SK-N-SH (cell line): ENCODE results near the gene RPL5. TPM values are rescaled to one million over a fixed set of nuclear protein-coding genes. Genes with fewer than 3 reads are reported as not detected.

Source experiments
- CTCF ChIA-PET: fragments of 300-600, 350-600 bp; formaldehyde crosslinking; extraction: SDS; loops from one replicate; lab custom pipeline; 2021; lab: Yijun Ruan, JAX
- POLR2A ChIA-PET: fragments of 350-600 bp; sonication (Branson Sonifier 250); formaldehyde crosslinking; extraction: SDS; loops from one replicate; lab custom pipeline; 2020; ENCODE audit warnings: antibody characterized with exemption, inconsistent platforms; lab: Yijun Ruan, JAX
- DNase-seq: peaks from one replicate; pipeline ENCODE4 v3.0.0; 2012
- H2AFZ ChIP-seq: fragments of 200-600 bp; sonication (generic); 2 replicates; pipeline ENCODE4 v1.8.1; 2016; ENCODE audit warnings: antibody characterized with exemption, mild to moderate bottlenecking, low read depth
- H3F3A ChIP-seq: fragments of 200-600 bp; sonication (generic); replicated peaks from 2 replicates; pipeline ENCODE3; 2016; ENCODE audit warnings: antibody characterized with exemption, mild to moderate bottlenecking; ENCODE audit not compliant: insufficient read depth
- H3K27ac ChIP-seq, 2 experiments: fragments of 200-500 bp in 1 of 2; fragments of 200-600 bp in 1 of 2; sonication (Bioruptor generic) in 1 of 2; sonication (generic), shearing (Covaris generic) in 1 of 2; 2 replicates each; pipeline versions ENCODE4 v1.5.1 to v1.6.1; 2014 to 2016; ENCODE audit warnings: low read depth in 2 of 2, inconsistent platforms in 1 of 2, low read length in 1 of 2, mild to moderate bottlenecking in 1 of 2, mixed read lengths in 1 of 2
- H3K27me3 ChIP-seq: fragments of 200-600 bp; sonication (generic), shearing (Covaris generic); 2 replicates; pipeline ENCODE4 v1.6.1; 2016; ENCODE audit warnings: mixed run types; ENCODE audit not compliant: insufficient read depth
- H3K36me3 ChIP-seq, 2 experiments: fragments of 200-500 bp in 1 of 2; fragments of 200-600 bp in 1 of 2; sonication (Bioruptor generic) in 1 of 2; sonication (generic) in 1 of 2; replicated peaks in 1 of 2; 2 replicates each; pipeline versions ENCODE3 to v1.5.1; 2014 to 2016; ENCODE audit warnings: low read length in 1 of 2, mild to moderate bottlenecking in 1 of 2; ENCODE audit not compliant: insufficient read depth in 2 of 2, control insufficient read depth in 1 of 2
- H3K4me1 ChIP-seq, 2 experiments: fragments of 200-500 bp in 1 of 2; fragments of 200-600 bp in 1 of 2; sonication (Bioruptor generic) in 1 of 2; sonication (generic), shearing (Covaris generic) in 1 of 2; 2 replicates each; pipeline versions ENCODE4 v1.5.1 to v1.6.1; 2014 to 2016; ENCODE audit warnings: low read depth in 1 of 2, low read length in 1 of 2, mixed run types in 1 of 2; ENCODE audit not compliant: insufficient read depth in 2 of 2, control insufficient read depth in 1 of 2
- H3K4me2 ChIP-seq: fragments of 200-600 bp; sonication (generic), shearing (Covaris generic); 2 replicates; pipeline ENCODE4 v1.6.1; 2017; ENCODE audit warnings: mixed run types
- H3K4me3 ChIP-seq, 2 experiments: fragments of 200-500 bp in 1 of 2; fragments of 200-600 bp in 1 of 2; sonication (Bioruptor generic) in 1 of 2; sonication (generic), shearing (Covaris generic) in 1 of 2; 2 replicates each; pipeline versions ENCODE4 v1.5.1 to v1.8.1; 2014 to 2016; ENCODE audit warnings: low read depth in 2 of 2, inconsistent platforms in 1 of 2, low read length in 1 of 2, mild to moderate bottlenecking in 1 of 2, mixed read lengths in 1 of 2, moderate library complexity in 1 of 2
- H3K79me2 ChIP-seq: fragments of 200-600 bp; sonication (generic); 2 replicates; pipeline ENCODE4 v1.8.1; 2017; ENCODE audit warnings: mild to moderate bottlenecking; ENCODE audit not compliant: insufficient read depth
- H3K9ac ChIP-seq: fragments of 200-600 bp; sonication (generic); 2 replicates; pipeline ENCODE4 v1.6.1; 2017; ENCODE audit warnings: mixed run types
- H3K9me2 ChIP-seq: fragments of 200-600 bp; sonication (generic); 2 replicates; pipeline ENCODE4 v1.6.1; 2017; ENCODE audit warnings: mixed run types
- H3K9me3 ChIP-seq: fragments of 200-600 bp; sonication (generic); 2 replicates; pipeline ENCODE4 v1.6.1; 2017; ENCODE audit warnings: mixed run types, mild to moderate bottlenecking, moderate library complexity
- H4K20me1 ChIP-seq: fragments of 200-600 bp; sonication (generic); 2 replicates; pipeline ENCODE4 v1.6.1; 2017; ENCODE audit warnings: mild to moderate bottlenecking, mixed run types; ENCODE audit not compliant: insufficient read depth
- FOSL2 ChIP-seq: IDR thresholded peaks from 2 replicates; pipeline ENCODE4 v1.4.0; 2012; ENCODE audit warnings: low read depth, mild to moderate bottlenecking, moderate library complexity, borderline replicate concordance
- FOXM1 ChIP-seq: IDR thresholded peaks from 2 replicates; pipeline ENCODE4 v1.4.0; 2012; ENCODE audit warnings: low read depth, mild to moderate bottlenecking
- MEF2A ChIP-seq: IDR thresholded peaks from 2 replicates; pipeline ENCODE4 v1.4.0; 2012; ENCODE audit warnings: low read depth, borderline replicate concordance
- POLR2AphosphoS5 ChIP-seq: IDR thresholded peaks from 2 replicates; pipeline ENCODE4 v1.6.1; 2012; ENCODE audit warnings: low read depth, low read length
- TEAD4 ChIP-seq: IDR thresholded peaks from 2 replicates; pipeline ENCODE4 v1.4.0; 2012; ENCODE audit warnings: mild to moderate bottlenecking, borderline replicate concordance; ENCODE audit not compliant: insufficient read depth
- WGBS: methylation state at CpG from one replicate; pipeline ENCODE4 v1.1.6; 2017; ENCODE audit warnings: low lambda C conversion rate; 5-methylcytosine and 5-hydroxymethylcytosine counted together
- polyA plus RNA-seq, 3 experiments: library from polyadenylated mRNA; depleted of rRNA; stranded (reverse); fragments of >200 nt; gene quantifications; 2 replicates each; pipeline ENCODE4 v1.2.3, GENCODE V29; 2012
- TF ChIP-seq, protein P1 (sequence below): IDR thresholded peaks from 2 replicates; pipeline ENCODE4; 2012
- TF ChIP-seq, protein P2 (sequence below): IDR thresholded peaks from 2 replicates; pipeline ENCODE4 v1.4.0; 2012; ENCODE audit warnings: low read depth, borderline replicate concordance
- TF ChIP-seq, protein P3 (sequence below): fragments of 200-600 bp; sonication (generic); IDR thresholded peaks from 2 replicates; pipeline ENCODE4 v1.6.1; 2017; ENCODE audit warnings: antibody characterized with exemption, mild to moderate bottlenecking, moderate library complexity

The RPL5 gene
- polyA plus RNA-seq, 1 of the 3 experiments (the other 2 are of a cell fraction), result 1,489 TPM

- H3K27me3 ChIP-seq, result no peaks in the 10 kb centered on the region
- 86% methylated on average over 4 of the region's 4 CpGs for WGBS
- POLR2A ChIA-PET, result no interaction called here
- H2AFZ ChIP-seq, result no peak overlapping the region
- peaks cover 5% of the 10 kb centered on the region for H3F3A ChIP-seq
- H4K20me1 ChIP-seq, result no peaks in the 10 kb centered on the region
- no peak overlapping the region for H3K4me2 ChIP-seq
- peak; percentile 81; the same call in 1 of the 2 replicates for TF ChIP-seq MEF2A
- TF ChIP-seq FOSL2, result no peak
- no peak overlapping the region for H3K9ac ChIP-seq
- no peaks in the 10 kb centered on the region for H3K36me3 ChIP-seq
- no peak for DNase-seq
- H3K9me2 ChIP-seq, result no peaks in the 10 kb centered on the region
- no peaks in the 10 kb centered on the region for H3K9me3 ChIP-seq
- no peaks in the 10 kb centered on the region for H3K4me1 ChIP-seq
- H3K27ac ChIP-seq, result no peak overlapping the region
- H3K79me2 ChIP-seq, result no peaks in the 10 kb centered on the region
- CTCF ChIA-PET, result interaction anchor here (1.8 kb wide), 1 partner anchor 36 kb away, joined by 5 read pairs; the partner anchor contains the start of gene RPL5
- H3K4me3 ChIP-seq, result no peak overlapping the region
Measured at GRCh38 chr1:92795166-92795565, 36.7 kb upstream of the RPL5 start.

DNA sequence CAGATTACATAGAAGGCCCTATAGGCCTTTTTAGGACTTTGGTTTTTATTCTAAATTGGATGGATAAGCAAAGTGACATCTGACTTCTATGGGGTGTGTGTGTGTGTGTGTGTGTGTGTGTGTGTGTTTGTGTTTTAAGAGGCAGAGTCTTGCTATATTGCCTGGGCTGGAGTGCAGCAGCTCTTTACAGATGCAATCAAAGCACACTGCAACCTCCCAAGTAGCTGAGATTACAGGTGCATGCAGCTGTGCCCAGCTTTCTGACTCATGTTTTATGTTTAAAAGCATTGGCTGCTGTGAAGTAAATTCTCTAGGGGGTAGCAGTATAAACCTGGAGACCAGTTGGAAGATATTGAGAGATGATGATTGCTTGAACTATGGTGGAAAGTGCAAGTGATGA is 34.5 kb upstream of the RPL5 start:
- TF ChIP-seq FOXM1 (no peak), POLR2AphosphoS5 (no peak), TEAD4 (no peak)
- TF ChIP-seq, protein P1, sequence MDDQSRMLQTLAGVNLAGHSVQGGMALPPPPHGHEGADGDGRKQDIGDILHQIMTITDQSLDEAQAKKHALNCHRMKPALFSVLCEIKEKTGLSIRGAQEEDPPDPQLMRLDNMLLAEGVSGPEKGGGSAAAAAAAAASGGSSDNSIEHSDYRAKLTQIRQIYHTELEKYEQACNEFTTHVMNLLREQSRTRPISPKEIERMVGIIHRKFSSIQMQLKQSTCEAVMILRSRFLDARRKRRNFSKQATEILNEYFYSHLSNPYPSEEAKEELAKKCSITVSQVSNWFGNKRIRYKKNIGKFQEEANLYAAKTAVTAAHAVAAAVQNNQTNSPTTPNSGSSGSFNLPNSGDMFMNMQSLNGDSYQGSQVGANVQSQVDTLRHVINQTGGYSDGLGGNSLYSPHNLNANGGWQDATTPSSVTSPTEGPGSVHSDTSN, result no peak
- TF ChIP-seq, protein P2, sequence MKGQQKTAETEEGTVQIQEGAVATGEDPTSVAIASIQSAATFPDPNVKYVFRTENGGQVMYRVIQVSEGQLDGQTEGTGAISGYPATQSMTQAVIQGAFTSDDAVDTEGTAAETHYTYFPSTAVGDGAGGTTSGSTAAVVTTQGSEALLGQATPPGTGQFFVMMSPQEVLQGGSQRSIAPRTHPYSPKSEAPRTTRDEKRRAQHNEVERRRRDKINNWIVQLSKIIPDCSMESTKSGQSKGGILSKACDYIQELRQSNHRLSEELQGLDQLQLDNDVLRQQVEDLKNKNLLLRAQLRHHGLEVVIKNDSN, result no peak
- TF ChIP-seq, protein P3, sequence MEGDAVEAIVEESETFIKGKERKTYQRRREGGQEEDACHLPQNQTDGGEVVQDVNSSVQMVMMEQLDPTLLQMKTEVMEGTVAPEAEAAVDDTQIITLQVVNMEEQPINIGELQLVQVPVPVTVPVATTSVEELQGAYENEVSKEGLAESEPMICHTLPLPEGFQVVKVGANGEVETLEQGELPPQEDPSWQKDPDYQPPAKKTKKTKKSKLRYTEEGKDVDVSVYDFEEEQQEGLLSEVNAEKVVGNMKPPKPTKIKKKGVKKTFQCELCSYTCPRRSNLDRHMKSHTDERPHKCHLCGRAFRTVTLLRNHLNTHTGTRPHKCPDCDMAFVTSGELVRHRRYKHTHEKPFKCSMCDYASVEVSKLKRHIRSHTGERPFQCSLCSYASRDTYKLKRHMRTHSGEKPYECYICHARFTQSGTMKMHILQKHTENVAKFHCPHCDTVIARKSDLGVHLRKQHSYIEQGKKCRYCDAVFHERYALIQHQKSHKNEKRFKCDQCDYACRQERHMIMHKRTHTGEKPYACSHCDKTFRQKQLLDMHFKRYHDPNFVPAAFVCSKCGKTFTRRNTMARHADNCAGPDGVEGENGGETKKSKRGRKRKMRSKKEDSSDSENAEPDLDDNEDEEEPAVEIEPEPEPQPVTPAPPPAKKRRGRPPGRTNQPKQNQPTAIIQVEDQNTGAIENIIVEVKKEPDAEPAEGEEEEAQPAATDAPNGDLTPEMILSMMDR, result no peak
- TF ChIP-seq, all 33 proteins: peak for 0
- H3K27me3 ChIP-seq, result no peaks in the 10 kb centered on the region
- no peak overlapping the region for H3K4me2 ChIP-seq
- H3K79me2 ChIP-seq, result no peaks in the 10 kb centered on the region
- no peaks in the 10 kb centered on the region for H3K9me3 ChIP-seq
- ChIA-PET POLR2A (interaction anchor here (0.5 to 1.1 kb wide), 3 partner anchors 12 to 35 kb away, joined by 3 to 4 read pairs (median 3); partner anchors contain the start of genes EVI5 and RPL5), CTCF (interaction anchor here (1.5 kb wide), 1 partner anchor 21 kb away, joined by 3 read pairs; no protein-coding TSS in a partner anchor)
- DNase-seq, result no peak
- H3K4me3 ChIP-seq, result no peak overlapping the region
- H3K9ac ChIP-seq, result no peak overlapping the region
- peaks cover 8% of the 10 kb centered on the region for H3F3A ChIP-seq
- H4K20me1 ChIP-seq, result no peaks in the 10 kb centered on the region
- H3K27ac ChIP-seq, result no peak overlapping the region
- H3K4me1 ChIP-seq, result no peaks in the 10 kb centered on the region
- H2AFZ ChIP-seq, result no peak overlapping the region
- no peaks in the 10 kb centered on the region for H3K9me2 ChIP-seq
- H3K36me3 ChIP-seq, result no peaks in the 10 kb centered on the region
